HG02571 (cell line): Measurements from ENCODE around the gene OR13C8.

Source experiments
- ATAC-seq: cut with Tn5 transposase; IDR thresholded peaks from one replicate; pipeline ENCODE4 v1.9.1; 2021; ENCODE audit warnings: mild to moderate bottlenecking, moderate library complexity; ENCODE audit not compliant: unreplicated experiment

The OR13C8 gene

DNA sequence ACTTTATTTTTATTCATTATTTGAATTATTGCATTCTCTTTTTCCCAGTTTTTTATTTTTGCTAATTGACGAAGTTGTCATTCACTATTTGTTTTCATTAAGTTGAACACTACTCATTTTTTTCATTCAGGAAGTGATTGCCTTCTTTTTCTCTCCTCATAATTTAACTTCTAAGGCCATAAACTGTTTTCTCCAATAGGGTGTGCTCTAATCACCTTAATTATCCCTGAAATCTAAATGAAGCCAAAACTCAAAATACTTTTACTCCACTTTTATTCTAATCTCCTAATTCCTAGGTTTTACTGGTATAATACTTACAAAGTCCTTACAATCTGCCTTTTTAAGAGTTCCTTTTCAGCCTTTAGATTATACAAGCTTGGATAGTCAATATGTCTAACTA, 39.4 kb downstream of the OR13C8 start:
- no peak for ATAC-seq

DNA sequence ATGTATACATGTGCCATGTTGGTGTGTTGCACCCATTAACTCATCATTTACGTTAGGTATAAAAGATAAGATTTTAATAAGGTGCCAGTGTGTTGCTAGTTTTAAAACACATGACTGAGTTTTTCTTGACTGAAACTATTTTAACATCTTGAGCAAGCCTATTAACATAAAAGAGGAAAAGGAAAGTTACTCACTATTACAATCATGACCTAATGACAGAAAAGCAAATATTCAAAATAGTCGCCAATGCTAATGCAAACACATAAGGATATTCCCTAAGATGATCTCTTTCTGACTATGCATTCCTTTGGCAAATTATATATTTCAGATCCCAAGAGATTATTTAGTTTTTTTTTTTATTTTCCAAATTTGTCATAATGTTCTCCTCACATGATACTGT, 42.2 kb downstream of the OR13C8 start:
- ATAC-seq: no peak

DNA sequence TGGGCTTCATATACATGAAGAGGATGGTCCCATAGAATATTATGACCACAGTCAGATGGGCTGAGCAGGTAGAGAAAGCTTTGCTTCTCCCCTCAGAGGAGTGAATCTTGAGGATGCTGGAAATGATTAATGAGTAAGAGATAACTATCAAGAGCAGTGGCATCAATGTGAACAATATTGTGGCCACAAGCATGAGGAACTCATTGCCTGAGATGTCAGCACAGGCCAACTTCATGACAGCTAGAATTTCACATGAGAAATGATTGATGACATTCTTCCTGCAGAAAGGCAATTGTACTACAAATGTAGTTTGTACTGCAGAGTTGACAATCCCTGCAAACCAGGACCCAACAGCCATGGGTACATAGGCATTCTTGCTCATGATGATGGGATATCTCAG, 48.5 kb downstream of the OR13C8 start:
- ATAC-seq: no peak

DNA sequence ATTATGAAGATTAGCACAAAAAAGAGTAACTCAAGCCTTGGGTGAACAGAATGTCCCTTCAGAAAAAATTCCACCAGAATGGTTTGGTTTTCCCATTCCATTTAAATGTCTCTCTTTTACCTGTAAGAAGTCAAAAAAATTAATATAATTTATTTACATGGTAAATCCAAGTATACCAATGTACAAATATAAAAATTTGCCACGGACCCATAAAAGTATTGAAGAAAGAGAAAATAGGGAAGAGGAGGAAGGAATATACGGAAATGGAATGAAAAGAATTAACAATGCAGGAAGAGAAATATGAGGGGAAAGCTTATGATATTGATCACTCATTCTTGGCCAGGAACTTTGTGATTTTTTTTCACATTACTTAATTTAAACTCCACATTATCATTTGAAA, 49.1 kb downstream of the OR13C8 start, which contains the start of gene OR13C9:
Gene OR13C9 (minus strand): TSS at position 101 of the 400 bp plus-strand sequence. CDS start 0 bp downstream, at position 101.
- no peak for ATAC-seq
